Erythroblast (primary cell): ENCODE data around the gene ZMIZ1.

Experiments used
- GATA1 ChIP-seq: IDR thresholded peaks from 2 replicates; pipeline ENCODE4 v1.6.1; 2011; ENCODE audit warnings: low read depth, mild to moderate bottlenecking, control low read depth, low read length, moderate library complexity
- POLR2A ChIP-seq: IDR thresholded peaks from 2 replicates; pipeline ENCODE4 v1.6.1; 2011; ENCODE audit warnings: mild to moderate bottlenecking, low read length

- no peak for TF ChIP-seq POLR2A
- no peak for TF ChIP-seq GATA1
These were observed 105.0 kb downstream of the ZMIZ1 start for GRCh38 chr10:79173582-79174262.
